HL-60 (cell line): ENCODE data around the gene ZSCAN5B.

Experiments
- POLR2AphosphoS5 ChIP-seq: IDR thresholded peaks from 2 replicates; pipeline ENCODE4 v1.6.1; 2012; ENCODE audit warnings: low read depth
- TF ChIP-seq, protein P1 (sequence below): IDR thresholded peaks from one replicate; pipeline ENCODE4 v1.5.1; 2011; ENCODE audit warnings: low read length, control low read depth, inconsistent platforms; ENCODE audit not compliant: insufficient read depth

GRCh38 chr19:56145698-56146097 is 51.9 kb downstream of the ZSCAN5B start:
- TF ChIP-seq, protein P1, sequence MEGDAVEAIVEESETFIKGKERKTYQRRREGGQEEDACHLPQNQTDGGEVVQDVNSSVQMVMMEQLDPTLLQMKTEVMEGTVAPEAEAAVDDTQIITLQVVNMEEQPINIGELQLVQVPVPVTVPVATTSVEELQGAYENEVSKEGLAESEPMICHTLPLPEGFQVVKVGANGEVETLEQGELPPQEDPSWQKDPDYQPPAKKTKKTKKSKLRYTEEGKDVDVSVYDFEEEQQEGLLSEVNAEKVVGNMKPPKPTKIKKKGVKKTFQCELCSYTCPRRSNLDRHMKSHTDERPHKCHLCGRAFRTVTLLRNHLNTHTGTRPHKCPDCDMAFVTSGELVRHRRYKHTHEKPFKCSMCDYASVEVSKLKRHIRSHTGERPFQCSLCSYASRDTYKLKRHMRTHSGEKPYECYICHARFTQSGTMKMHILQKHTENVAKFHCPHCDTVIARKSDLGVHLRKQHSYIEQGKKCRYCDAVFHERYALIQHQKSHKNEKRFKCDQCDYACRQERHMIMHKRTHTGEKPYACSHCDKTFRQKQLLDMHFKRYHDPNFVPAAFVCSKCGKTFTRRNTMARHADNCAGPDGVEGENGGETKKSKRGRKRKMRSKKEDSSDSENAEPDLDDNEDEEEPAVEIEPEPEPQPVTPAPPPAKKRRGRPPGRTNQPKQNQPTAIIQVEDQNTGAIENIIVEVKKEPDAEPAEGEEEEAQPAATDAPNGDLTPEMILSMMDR: no peak
- TF ChIP-seq POLR2AphosphoS5: no peak
